ENCODE results near the gene PBX1. TPM values are rescaled to one million over a fixed set of nuclear protein-coding genes. Genes with fewer than 3 reads are reported as not detected.

Gene PBX1
- total RNA-seq, 2 donors from 2014 or later, result 59.9 to 79.2 TPM

DNA sequence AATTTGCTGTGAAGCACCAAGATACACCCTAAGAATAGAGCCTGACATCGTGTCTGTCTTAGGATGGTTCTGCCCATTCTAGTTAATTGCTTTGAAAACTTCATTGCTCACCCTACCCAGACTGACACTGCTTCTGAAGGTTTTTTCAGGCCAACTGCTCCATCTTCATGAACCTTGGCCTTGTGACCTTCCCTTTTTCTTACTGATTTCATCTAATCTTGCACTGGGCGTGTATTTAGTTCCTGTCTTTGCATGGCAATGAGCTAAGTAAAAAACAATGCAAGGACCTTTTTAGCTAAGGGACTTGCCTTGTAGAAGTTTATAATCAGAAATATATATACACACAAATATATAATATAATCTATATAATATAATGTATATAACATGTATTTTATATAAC, 108.0 kb downstream of the PBX1 start:
- TF ChIP-seq CTCF (conservative IDR thresholded peaks at IDR 0.05), result no peak
- no peak overlapping the region for H3K27ac Mint-ChIP-seq
- DNase-seq, result no peak
- no peaks in the 10 kb centered on the region for H3K9me3 Mint-ChIP-seq
- Histone ChIP-seq H3K9me3 (ENCODE audit: control insufficient read depth, low read length) (no peaks in the 10 kb centered on the region), H3K4me3 (ENCODE audit: low read length) (no peak overlapping the region), H3K36me3 (ENCODE audit: control insufficient read depth, insufficient read depth, low read length) (no peaks in the 10 kb centered on the region), H3K9ac (ENCODE audit: extremely low read depth, low read length, poor library complexity, severe bottlenecking) (no peak overlapping the region), H3K4me1 (ENCODE audit: control insufficient read depth, insufficient read depth, low read length) (peaks cover 4% of the 10 kb centered on the region), H3K27ac (ENCODE audit: low read depth, low read length) (no peak overlapping the region), H3K27me3 (ENCODE audit: control insufficient read depth, insufficient read depth, low read length, poor library complexity, severe bottlenecking) (no peaks in the 10 kb centered on the region)
- peaks cover 21% of the 10 kb centered on the region for H3K4me1 Mint-ChIP-seq
- no peak overlapping the region for H3K4me3 Mint-ChIP-seq
- H3K27me3 Mint-ChIP-seq (ENCODE audit: insufficient read depth), result no peaks in the 10 kb centered on the region
- 98 to 100% methylated on average over 1 to 2 of the region's 2 CpGs for WGBS, 2 experiments (ENCODE audit: insufficient coverage in 1 of 2, insufficient read length in 1 of 2)
- H3K36me3 Mint-ChIP-seq (ENCODE audit: low read depth), result peaks cover 6% of the 10 kb centered on the region

DNA sequence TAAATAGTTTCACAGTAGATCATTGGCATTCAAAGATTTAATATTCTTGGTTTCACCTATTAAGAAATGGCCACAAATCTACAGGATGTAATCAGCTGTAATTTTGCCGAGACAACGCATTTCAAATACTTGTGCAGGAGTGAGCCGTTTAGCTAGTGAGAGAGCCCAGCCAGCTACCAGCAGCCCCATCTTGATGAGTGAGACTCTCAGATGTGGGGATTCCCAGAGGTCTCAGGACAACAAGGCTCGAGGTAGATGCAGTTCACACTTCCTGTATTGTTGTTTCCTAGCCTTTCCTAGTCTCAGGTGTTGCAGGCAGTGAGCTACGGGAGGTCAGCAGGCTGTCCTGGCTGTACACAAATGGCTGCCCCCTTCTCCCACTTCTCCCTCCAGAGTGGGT, 108.6 kb downstream of the PBX1 start:
- Mint-ChIP-seq H3K4me1 (peaks cover 24% of the 10 kb centered on the region), H3K36me3 (ENCODE audit: low read depth) (peaks cover 6% of the 10 kb centered on the region), H3K27ac (no peak overlapping the region), H3K4me3 (no peak overlapping the region), H3K9me3 (no peaks in the 10 kb centered on the region), H3K27me3 (ENCODE audit: insufficient read depth) (no peaks in the 10 kb centered on the region)
- DNase-seq, result no peak
- Histone ChIP-seq H3K9ac (ENCODE audit: extremely low read depth, low read length, poor library complexity, severe bottlenecking) (no peak overlapping the region), H3K9me3 (ENCODE audit: control insufficient read depth, low read length) (no peaks in the 10 kb centered on the region), H3K27me3 (ENCODE audit: control insufficient read depth, insufficient read depth, low read length, poor library complexity, severe bottlenecking) (no peaks in the 10 kb centered on the region), H3K4me3 (ENCODE audit: low read length) (no peak overlapping the region), H3K4me1 (ENCODE audit: control insufficient read depth, insufficient read depth, low read length) (peaks cover 4% of the 10 kb centered on the region), H3K36me3 (ENCODE audit: control insufficient read depth, insufficient read depth, low read length) (no peaks in the 10 kb centered on the region), H3K27ac (ENCODE audit: low read depth, low read length) (no peak overlapping the region)
- TF ChIP-seq CTCF (conservative IDR thresholded peaks at IDR 0.05), result no peak
- 88 to 91% methylated on average over 4 to 5 of the region's 5 CpGs for WGBS, 2 experiments (ENCODE audit: insufficient coverage in 1 of 2, insufficient read length in 1 of 2)

- H3K36me3 Mint-ChIP-seq (ENCODE audit: low read depth), result peaks cover 6% of the 10 kb centered on the region
- Histone ChIP-seq H3K27ac (ENCODE audit: low read depth, low read length) (no peak overlapping the region), H3K36me3 (ENCODE audit: control insufficient read depth, insufficient read depth, low read length) (no peaks in the 10 kb centered on the region), H3K4me3 (ENCODE audit: low read length) (no peak overlapping the region), H3K9ac (ENCODE audit: extremely low read depth, low read length, poor library complexity, severe bottlenecking) (no peak overlapping the region), H3K9me3 (ENCODE audit: control insufficient read depth, low read length) (no peaks in the 10 kb centered on the region), H3K27me3 (ENCODE audit: control insufficient read depth, insufficient read depth, low read length, poor library complexity, severe bottlenecking) (no peaks in the 10 kb centered on the region), H3K4me1 (ENCODE audit: control insufficient read depth, insufficient read depth, low read length) (peaks cover 4% of the 10 kb centered on the region)
- H3K4me1 Mint-ChIP-seq, result peaks cover 25% of the 10 kb centered on the region
- no peak for TF ChIP-seq CTCF (conservative IDR thresholded peaks at IDR 0.05)
- no peak overlapping the region for H3K4me3 Mint-ChIP-seq
- no peak overlapping the region for H3K27ac Mint-ChIP-seq
- DNase-seq, result no peak
- 94 to 96% methylated on average over 16 to 20 of the region's 20 CpGs for WGBS, 2 experiments (ENCODE audit: insufficient coverage in 1 of 2, insufficient read length in 1 of 2)
- no peaks in the 10 kb centered on the region for H3K9me3 Mint-ChIP-seq
- H3K27me3 Mint-ChIP-seq (ENCODE audit: insufficient read depth), result no peaks in the 10 kb centered on the region
Observed at GRCh38 chr1:164668491-164669400, 109.8 kb downstream of the PBX1 start.

All from endodermal cell (in vitro differentiated cells).